MCF 10A (cell line): Measurements from ENCODE around the gene GPALPP1. TPM values are rescaled to one million over a fixed set of nuclear protein-coding genes. Genes with fewer than 3 reads are reported as not detected.
"Not testable (repeated sequence)": the region's sequence is repeated elsewhere in the genome, so short reads cannot be mapped to it uniquely, and the experiment has no call there.

Experiments
- BruUV-seq: library from RNA; stranded (reverse); fragments of 400-500 nt; replicated peaks from 2 replicates; lab custom pipeline; 2021; lab: Mats Ljungman, UMichigan
- CTCF ChIA-PET: fragments of 300-600 bp; sonication (Branson Sonifier 250); formaldehyde crosslinking; extraction: SDS; loops from one replicate; lab custom pipeline; 2021; ENCODE audit warnings: antibody characterized with exemption, inconsistent platforms; lab: Yijun Ruan, JAX
- POLR2A ChIA-PET: fragments of 300-600, 350-650 bp; sonication (Branson Sonifier 250); formaldehyde crosslinking; extraction: SDS; loops from one replicate; lab custom pipeline; 2020; ENCODE audit warnings: antibody characterized with exemption, inconsistent platforms; lab: Yijun Ruan, JAX
- DNase-seq: peaks from one replicate; pipeline ENCODE4 v3.0.0-alpha.2; 2018; ENCODE audit not compliant: unreplicated experiment
- H3K27ac Mint-ChIP-seq: one replicate; pipeline ENCODE4 v1.8.0; 2022; ENCODE audit warnings: mild to moderate bottlenecking, low read depth, mixed read lengths; ENCODE audit not compliant: unreplicated experiment
- H3K27me3 Mint-ChIP-seq: one replicate; pipeline ENCODE4 v1.8.0; 2022; ENCODE audit warnings: mixed read lengths; ENCODE audit not compliant: insufficient read depth, unreplicated experiment
- H3K36me3 Mint-ChIP-seq: one replicate; pipeline ENCODE4 v1.8.0; 2022; ENCODE audit warnings: mild to moderate bottlenecking, moderate library complexity, mixed read lengths; ENCODE audit not compliant: insufficient read depth, unreplicated experiment
- H3K4me1 Mint-ChIP-seq: one replicate; pipeline ENCODE4 v1.8.0; 2022; ENCODE audit warnings: mixed read lengths; ENCODE audit not compliant: insufficient read depth, unreplicated experiment
- H3K4me3 Mint-ChIP-seq: one replicate; pipeline ENCODE4 v1.8.0; 2022; ENCODE audit warnings: mild to moderate bottlenecking, moderate library complexity, mixed read lengths; ENCODE audit not compliant: unreplicated experiment
- H3K9me3 Mint-ChIP-seq: one replicate; pipeline ENCODE4 v1.8.0; 2022; ENCODE audit warnings: mixed read lengths; ENCODE audit not compliant: unreplicated experiment
- intact Hi-C: fragments of 100-400 bp; cut with micrococcal nuclease; formaldehyde crosslinking; loops from 2 replicates; pipeline ENCODE4 v1.14.1; 2022
- total RNA-seq: library from RNA; stranded (reverse); gene quantifications from 2 replicates; pipeline ENCODE4 v1.2.3, GENCODE V29; 2022
- TF ChIP-seq, protein P1 (sequence below): fragments of 200-600 bp; IDR thresholded peaks from one replicate; pipeline ENCODE4 v1.8.0; 2022; ENCODE audit warnings: antibody characterized with exemption, mild to moderate bottlenecking; ENCODE audit not compliant: unreplicated experiment

Gene GPALPP1
- total RNA-seq, 1 experiment from 2014 or later = 21.0 TPM

DNA sequence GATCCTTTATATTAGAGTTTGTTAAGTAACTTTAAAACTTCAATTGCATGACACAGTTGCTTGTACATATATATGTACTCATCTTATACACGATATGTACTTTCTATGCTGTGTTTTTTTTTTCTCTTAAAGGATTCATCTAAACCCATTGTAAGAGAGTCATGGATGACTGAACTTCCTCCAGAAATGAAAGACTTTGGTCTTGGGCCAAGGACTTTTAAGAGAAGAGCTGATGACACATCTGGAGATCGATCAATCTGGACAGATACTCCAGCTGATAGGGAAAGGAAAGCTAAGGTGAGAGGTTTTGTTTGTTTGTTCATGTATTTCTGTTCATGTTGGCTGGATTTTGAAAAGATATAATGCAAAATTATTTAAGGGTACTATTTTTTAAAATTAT, 26.0 kb downstream of the GPALPP1 start:
- no TSS peak for BruUV-seq
- CTCF ChIA-PET = interaction anchor here (0.6 kb wide), 1 partner anchor 14 kb away, joined by 3 read pairs; no protein-coding TSS in a partner anchor
- intact Hi-C loops = no loop called here
- no peaks in the 10 kb centered on the region for H3K4me1 Mint-ChIP-seq
- no peaks in the 10 kb centered on the region for H3K27me3 Mint-ChIP-seq
- no peak overlapping the region for H3K27ac Mint-ChIP-seq
- H3K4me3 Mint-ChIP-seq = no peak overlapping the region
- TF ChIP-seq, protein P1, sequence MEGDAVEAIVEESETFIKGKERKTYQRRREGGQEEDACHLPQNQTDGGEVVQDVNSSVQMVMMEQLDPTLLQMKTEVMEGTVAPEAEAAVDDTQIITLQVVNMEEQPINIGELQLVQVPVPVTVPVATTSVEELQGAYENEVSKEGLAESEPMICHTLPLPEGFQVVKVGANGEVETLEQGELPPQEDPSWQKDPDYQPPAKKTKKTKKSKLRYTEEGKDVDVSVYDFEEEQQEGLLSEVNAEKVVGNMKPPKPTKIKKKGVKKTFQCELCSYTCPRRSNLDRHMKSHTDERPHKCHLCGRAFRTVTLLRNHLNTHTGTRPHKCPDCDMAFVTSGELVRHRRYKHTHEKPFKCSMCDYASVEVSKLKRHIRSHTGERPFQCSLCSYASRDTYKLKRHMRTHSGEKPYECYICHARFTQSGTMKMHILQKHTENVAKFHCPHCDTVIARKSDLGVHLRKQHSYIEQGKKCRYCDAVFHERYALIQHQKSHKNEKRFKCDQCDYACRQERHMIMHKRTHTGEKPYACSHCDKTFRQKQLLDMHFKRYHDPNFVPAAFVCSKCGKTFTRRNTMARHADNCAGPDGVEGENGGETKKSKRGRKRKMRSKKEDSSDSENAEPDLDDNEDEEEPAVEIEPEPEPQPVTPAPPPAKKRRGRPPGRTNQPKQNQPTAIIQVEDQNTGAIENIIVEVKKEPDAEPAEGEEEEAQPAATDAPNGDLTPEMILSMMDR = no peak
- no peak for DNase-seq
- POLR2A ChIA-PET = no interaction called here
- peaks cover 59% of the 10 kb centered on the region for H3K36me3 Mint-ChIP-seq
- no peaks in the 10 kb centered on the region for H3K9me3 Mint-ChIP-seq

DNA sequence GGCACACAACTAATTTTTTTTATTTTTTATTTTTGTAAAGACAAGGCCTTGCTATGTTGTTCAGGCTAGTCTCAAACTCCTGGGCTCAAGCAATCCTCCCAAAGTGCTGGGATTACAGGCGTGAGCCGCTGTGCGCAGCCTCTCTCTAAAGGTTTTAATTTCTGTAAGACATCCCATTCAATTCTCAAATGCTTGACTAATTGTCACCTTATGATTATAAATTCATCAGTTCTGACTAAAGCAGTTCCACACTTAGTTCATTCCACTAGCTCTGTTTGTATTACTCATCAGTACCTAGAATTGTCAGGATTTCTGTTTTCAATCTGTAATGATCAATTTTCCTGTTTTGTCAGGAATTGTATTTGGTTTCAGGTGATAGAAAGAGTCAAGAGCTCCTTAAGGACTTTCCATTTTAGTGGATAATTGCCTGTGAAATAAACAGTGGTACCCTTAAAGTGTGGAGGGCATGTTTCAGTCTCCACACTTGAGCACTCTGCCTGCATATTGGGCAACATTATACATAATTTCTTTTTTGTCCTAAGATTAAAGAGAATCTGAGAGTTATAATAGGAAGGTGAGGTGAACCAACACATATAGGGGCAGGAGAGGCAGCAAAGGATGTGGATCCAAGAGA, 27.6 kb downstream of the GPALPP1 start:
- ChIA-PET CTCF (interaction anchor here (0.7 kb wide), 1 partner anchor 38 kb away, joined by 3 read pairs; no protein-coding TSS in a partner anchor), POLR2A (interaction anchor here (0.6 to 2.2 kb wide), 2 partner anchors 10 to 202 kb away, joined by 3 to 7 read pairs; no protein-coding TSS in a partner anchor)
- BruUV-seq = no TSS peak
- no peaks in the 10 kb centered on the region for H3K27me3 Mint-ChIP-seq
- H3K4me3 Mint-ChIP-seq = no peak overlapping the region
- no peak for DNase-seq
- no peaks in the 10 kb centered on the region for H3K9me3 Mint-ChIP-seq
- H3K27ac Mint-ChIP-seq = no peak overlapping the region
- TF ChIP-seq, protein P1 = no peak
- peaks cover 58% of the 10 kb centered on the region for H3K36me3 Mint-ChIP-seq
- H3K4me1 Mint-ChIP-seq = no peaks in the 10 kb centered on the region
- intact Hi-C loops = no loop called here

DNA sequence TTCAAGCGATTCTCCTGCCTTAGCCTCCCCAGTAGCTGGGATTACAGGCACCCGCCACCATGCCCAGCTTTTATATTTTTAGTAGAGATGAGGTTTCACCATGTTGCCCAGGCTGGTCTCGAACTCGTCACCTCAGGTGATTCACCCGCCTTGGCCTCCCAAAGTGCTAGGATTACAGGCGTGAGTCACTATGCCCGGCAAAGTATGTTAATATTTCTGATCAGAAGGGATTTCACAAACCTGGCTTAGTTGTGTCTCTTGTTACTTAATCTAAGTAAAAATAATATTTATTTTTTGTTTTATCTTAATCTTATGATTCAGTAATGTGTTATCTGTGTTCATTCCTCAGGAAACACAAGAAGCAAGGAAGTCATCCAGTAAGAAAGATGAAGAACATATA, 30.6 kb downstream of the GPALPP1 start:
- H3K9me3 Mint-ChIP-seq, CTCF ChIA-PET, H3K4me1 Mint-ChIP-seq, H3K27me3 Mint-ChIP-seq, intact Hi-C loops, BruUV-seq, POLR2A ChIA-PET, H3K27ac Mint-ChIP-seq, H3K4me3 Mint-ChIP-seq: not testable (repeated sequence)
- DNase-seq = peak; percentile 27
- peaks cover 62% of the 10 kb centered on the region for H3K36me3 Mint-ChIP-seq

DNA sequence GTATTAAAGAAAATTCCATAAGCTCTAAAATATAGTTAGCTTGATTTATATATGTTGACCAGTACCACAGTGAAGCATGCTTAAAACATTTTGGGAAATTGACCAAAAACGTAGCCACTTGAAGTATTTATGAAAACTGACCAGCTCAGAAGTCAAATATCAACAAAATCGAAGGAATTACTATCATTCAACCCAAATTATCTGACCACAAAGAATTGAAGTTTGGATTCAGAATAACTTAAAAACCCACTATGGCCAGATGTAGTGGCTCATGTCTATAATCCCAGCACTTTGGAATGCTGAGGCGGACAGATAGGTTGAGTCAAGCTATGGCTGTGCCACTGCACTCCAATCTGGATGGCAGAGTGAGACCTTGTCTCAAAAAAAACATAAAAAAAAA, 31.9 kb downstream of the GPALPP1 start:
- BruUV-seq = no TSS peak
- TF ChIP-seq, protein P1 = no peak
- peaks cover 56% of the 10 kb centered on the region for H3K36me3 Mint-ChIP-seq
- no peaks in the 10 kb centered on the region for H3K4me1 Mint-ChIP-seq
- no peak overlapping the region for H3K4me3 Mint-ChIP-seq
- intact Hi-C loops = no loop called here
- H3K27me3 Mint-ChIP-seq = no peaks in the 10 kb centered on the region
- H3K9me3 Mint-ChIP-seq = no peaks in the 10 kb centered on the region
- DNase-seq = no peak
- H3K27ac Mint-ChIP-seq = no peak overlapping the region
- POLR2A ChIA-PET = interaction anchor here (0.7 kb wide), 1 partner anchor 309 kb away, joined by 3 read pairs; no protein-coding TSS in a partner anchor
- CTCF ChIA-PET = interaction anchor here (0.7 kb wide), 1 partner anchor 1109 kb away, joined by 3 read pairs; no protein-coding TSS in a partner anchor
